A549 (cell line): ENCODE measurements around the gene BMERB1.

Source experiments
- CEBPB ChIP-seq, 2 experiments: fragments of >200 bp in 1 of 2; sonication (Bioruptor Twin) in 1 of 2; formaldehyde crosslinking in 1 of 2; IDR thresholded peaks; 2 replicates each; pipeline ENCODE4 v1.6.1; 2012 to 2016
- CHD2 ChIP-seq: fragments of 150-350 bp; IDR thresholded peaks from 2 replicates; pipeline ENCODE4 v1.6.1; 2014; ENCODE audit warnings: low read length; ENCODE audit not compliant: partially characterized antibody
- E2F6 ChIP-seq: IDR thresholded peaks from 2 replicates; pipeline ENCODE4 v1.6.1; 2012; ENCODE audit warnings: low read depth, borderline replicate concordance
- ESRRA ChIP-seq: fragments of 150-350 bp; IDR thresholded peaks from 2 replicates; pipeline ENCODE4 v1.6.1; 2014; ENCODE audit warnings: mild to moderate bottlenecking, low read length, borderline replicate concordance
- JUN ChIP-seq, 2 experiments: fragments of >200 bp; sonication (Bioruptor Twin); formaldehyde crosslinking; IDR thresholded peaks; 2 replicates in 1 of 2; 3 replicates in 1 of 2; pipeline ENCODE4 v1.6.1; 2016 to 2017
- MYC ChIP-seq: IDR thresholded peaks from 2 replicates; pipeline ENCODE4 v1.6.1; 2012; ENCODE audit warnings: mild to moderate bottlenecking, inconsistent platforms, low read length, improper control_type of control experiment, borderline replicate concordance
- POLR2A ChIP-seq: IDR thresholded peaks from 2 replicates; pipeline ENCODE4 v1.6.1; 2012; ENCODE audit warnings: mild to moderate bottlenecking, low read length
- ZSCAN20 ChIP-seq: fragments of 250-450 bp; sonication (Bioruptor Pico); IDR thresholded peaks from 2 replicates; pipeline ENCODE4 v1.8.0; 2022; ENCODE audit warnings: mild to moderate bottlenecking, moderate library complexity
- TF ChIP-seq, protein P1 (sequence below): fragments of >200 bp; sonication (Bioruptor Twin); formaldehyde crosslinking; IDR thresholded peaks from 3 replicates; pipeline ENCODE4 v1.5.1; 2016
- TF ChIP-seq, protein P2 (sequence below): fragments of 450-650 bp; IDR thresholded peaks from 2 replicates; pipeline ENCODE4 v1.6.1; 2014; ENCODE audit warnings: antibody characterized with exemption
- TF ChIP-seq, protein P3 (sequence below): fragments of 150-350 bp; IDR thresholded peaks from 2 replicates; pipeline ENCODE4 v1.6.1; 2014; ENCODE audit warnings: low read depth, mild to moderate bottlenecking, low read length
- TF ChIP-seq, protein P4 (sequence below): IDR thresholded peaks from 2 replicates; pipeline ENCODE4 v1.6.1; 2012

DNA sequence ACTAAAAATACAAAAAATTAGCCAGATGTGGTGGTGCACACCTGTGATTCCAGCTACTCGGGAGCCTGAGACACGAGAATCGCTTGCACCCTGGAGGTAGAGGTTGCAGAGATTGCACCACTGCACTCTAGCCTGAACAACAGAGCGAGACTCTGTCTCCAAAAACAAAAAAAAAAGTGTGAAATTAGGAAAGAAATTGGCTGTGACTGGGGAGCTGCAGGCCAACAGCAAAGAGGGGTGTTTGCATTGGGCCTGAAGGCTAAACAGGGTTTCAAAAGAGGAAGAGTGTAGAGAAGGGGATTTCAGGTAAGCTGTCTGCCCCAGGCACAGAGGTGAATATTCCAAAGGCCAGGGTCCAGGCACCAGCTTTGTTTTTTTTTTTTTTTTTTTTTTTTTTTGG is 9.4 kb downstream of the BMERB1 start:
- no peak for TF ChIP-seq POLR2A
- TF ChIP-seq, protein P1, sequence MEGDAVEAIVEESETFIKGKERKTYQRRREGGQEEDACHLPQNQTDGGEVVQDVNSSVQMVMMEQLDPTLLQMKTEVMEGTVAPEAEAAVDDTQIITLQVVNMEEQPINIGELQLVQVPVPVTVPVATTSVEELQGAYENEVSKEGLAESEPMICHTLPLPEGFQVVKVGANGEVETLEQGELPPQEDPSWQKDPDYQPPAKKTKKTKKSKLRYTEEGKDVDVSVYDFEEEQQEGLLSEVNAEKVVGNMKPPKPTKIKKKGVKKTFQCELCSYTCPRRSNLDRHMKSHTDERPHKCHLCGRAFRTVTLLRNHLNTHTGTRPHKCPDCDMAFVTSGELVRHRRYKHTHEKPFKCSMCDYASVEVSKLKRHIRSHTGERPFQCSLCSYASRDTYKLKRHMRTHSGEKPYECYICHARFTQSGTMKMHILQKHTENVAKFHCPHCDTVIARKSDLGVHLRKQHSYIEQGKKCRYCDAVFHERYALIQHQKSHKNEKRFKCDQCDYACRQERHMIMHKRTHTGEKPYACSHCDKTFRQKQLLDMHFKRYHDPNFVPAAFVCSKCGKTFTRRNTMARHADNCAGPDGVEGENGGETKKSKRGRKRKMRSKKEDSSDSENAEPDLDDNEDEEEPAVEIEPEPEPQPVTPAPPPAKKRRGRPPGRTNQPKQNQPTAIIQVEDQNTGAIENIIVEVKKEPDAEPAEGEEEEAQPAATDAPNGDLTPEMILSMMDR, result no peak
- no peak for TF ChIP-seq MYC
- TF ChIP-seq, protein P2, sequence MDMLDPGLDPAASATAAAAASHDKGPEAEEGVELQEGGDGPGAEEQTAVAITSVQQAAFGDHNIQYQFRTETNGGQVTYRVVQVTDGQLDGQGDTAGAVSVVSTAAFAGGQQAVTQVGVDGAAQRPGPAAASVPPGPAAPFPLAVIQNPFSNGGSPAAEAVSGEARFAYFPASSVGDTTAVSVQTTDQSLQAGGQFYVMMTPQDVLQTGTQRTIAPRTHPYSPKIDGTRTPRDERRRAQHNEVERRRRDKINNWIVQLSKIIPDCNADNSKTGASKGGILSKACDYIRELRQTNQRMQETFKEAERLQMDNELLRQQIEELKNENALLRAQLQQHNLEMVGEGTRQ, result no peak
- no peak for TF ChIP-seq E2F6
- TF ChIP-seq CEBPB (IDR thresholded peaks at IDR 0.05), result no peak
- TF ChIP-seq, protein P3, sequence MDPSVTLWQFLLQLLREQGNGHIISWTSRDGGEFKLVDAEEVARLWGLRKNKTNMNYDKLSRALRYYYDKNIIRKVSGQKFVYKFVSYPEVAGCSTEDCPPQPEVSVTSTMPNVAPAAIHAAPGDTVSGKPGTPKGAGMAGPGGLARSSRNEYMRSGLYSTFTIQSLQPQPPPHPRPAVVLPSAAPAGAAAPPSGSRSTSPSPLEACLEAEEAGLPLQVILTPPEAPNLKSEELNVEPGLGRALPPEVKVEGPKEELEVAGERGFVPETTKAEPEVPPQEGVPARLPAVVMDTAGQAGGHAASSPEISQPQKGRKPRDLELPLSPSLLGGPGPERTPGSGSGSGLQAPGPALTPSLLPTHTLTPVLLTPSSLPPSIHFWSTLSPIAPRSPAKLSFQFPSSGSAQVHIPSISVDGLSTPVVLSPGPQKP, result no peak
- TF ChIP-seq, protein P4, sequence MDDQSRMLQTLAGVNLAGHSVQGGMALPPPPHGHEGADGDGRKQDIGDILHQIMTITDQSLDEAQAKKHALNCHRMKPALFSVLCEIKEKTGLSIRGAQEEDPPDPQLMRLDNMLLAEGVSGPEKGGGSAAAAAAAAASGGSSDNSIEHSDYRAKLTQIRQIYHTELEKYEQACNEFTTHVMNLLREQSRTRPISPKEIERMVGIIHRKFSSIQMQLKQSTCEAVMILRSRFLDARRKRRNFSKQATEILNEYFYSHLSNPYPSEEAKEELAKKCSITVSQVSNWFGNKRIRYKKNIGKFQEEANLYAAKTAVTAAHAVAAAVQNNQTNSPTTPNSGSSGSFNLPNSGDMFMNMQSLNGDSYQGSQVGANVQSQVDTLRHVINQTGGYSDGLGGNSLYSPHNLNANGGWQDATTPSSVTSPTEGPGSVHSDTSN, result no peak
- no peak for TF ChIP-seq CHD2
- no peak for TF ChIP-seq ESRRA
- TF ChIP-seq ZSCAN20 (CRISPR knock-in tag), result no peak
- TF ChIP-seq JUN (IDR thresholded peaks at IDR 0.05), result no peak
